H9 (cell line): Measurements from ENCODE around the gene TSPEAR. TPM values are rescaled to one million over a fixed set of nuclear protein-coding genes. Genes with fewer than 3 reads are reported as not detected.

ENCODE experiments used
- DNase-seq: peaks from one replicate; pipeline ENCODE4 v3.0.0-alpha.2; 2017
- H2AFZ ChIP-seq: one replicate; pipeline ENCODE4 v1.6.1; 2013; ENCODE audit warnings: mild to moderate bottlenecking, low read length, control low read depth, moderate library complexity
- H2AK5ac ChIP-seq: 2 replicates; pipeline ENCODE4 v1.6.1; 2013; ENCODE audit warnings: low read length, control low read depth, mixed read lengths; ENCODE audit not compliant: insufficient read length
- H2BK120ac ChIP-seq: one replicate; pipeline ENCODE4 v1.6.1; 2013; ENCODE audit warnings: low read depth, mild to moderate bottlenecking, low read length, control low read depth, inconsistent platforms; ENCODE audit not compliant: poor library complexity, severe bottlenecking
- H2BK12ac ChIP-seq: 2 replicates; pipeline ENCODE4 v1.6.1; 2013; ENCODE audit warnings: low read length, control low read depth, mixed read lengths, low read depth; ENCODE audit not compliant: insufficient read length
- H2BK15ac ChIP-seq: 2 replicates; pipeline ENCODE4 v1.6.1; 2013; ENCODE audit warnings: low read depth, low read length, control low read depth
- H2BK20ac ChIP-seq: one replicate; pipeline ENCODE4 v1.6.1; 2013; ENCODE audit warnings: low read depth, mild to moderate bottlenecking, low read length, control low read depth, inconsistent platforms; ENCODE audit not compliant: poor library complexity, severe bottlenecking
- H2BK5ac ChIP-seq: 2 replicates; pipeline ENCODE4 v1.6.1; 2013; ENCODE audit warnings: low read length, control low read depth, mixed read lengths; ENCODE audit not compliant: insufficient read length
- H3K14ac ChIP-seq: 2 replicates; pipeline ENCODE4 v1.6.1; 2013; ENCODE audit warnings: low read length, control low read depth; ENCODE audit not compliant: insufficient read depth
- H3K18ac ChIP-seq: 2 replicates; pipeline ENCODE4 v1.6.1; 2013; ENCODE audit warnings: low read depth, mild to moderate bottlenecking, mixed read lengths, low read length, control low read depth; ENCODE audit not compliant: insufficient read length
- H3K23ac ChIP-seq: 2 replicates; pipeline ENCODE4 v1.6.1; 2013; ENCODE audit warnings: low read length, control low read depth, mixed read lengths, low read depth; ENCODE audit not compliant: insufficient read length
- H3K23me2 ChIP-seq: 2 replicates; pipeline ENCODE4 v1.6.1; 2013; ENCODE audit warnings: low read depth, mild to moderate bottlenecking, mixed read lengths, low read length, control low read depth; ENCODE audit not compliant: insufficient read length, poor library complexity, severe bottlenecking
- H3K27ac ChIP-seq: 2 replicates; pipeline ENCODE4 v1.5.1; 2013; ENCODE audit warnings: low read length, control low read depth, mixed read lengths, low read depth; ENCODE audit not compliant: insufficient read length
- H3K27me3 ChIP-seq: 2 replicates; pipeline ENCODE4 v1.6.1; 2013; ENCODE audit warnings: low read length, control low read depth, inconsistent platforms; ENCODE audit not compliant: insufficient read depth
- H3K4ac ChIP-seq: 2 replicates; pipeline ENCODE4 v1.6.1; 2013; ENCODE audit warnings: low read depth, mild to moderate bottlenecking, control low read depth, inconsistent platforms, low read length, moderate library complexity
- H3K4me1 ChIP-seq: 2 replicates; pipeline ENCODE4 v1.6.1; 2013; ENCODE audit warnings: low read length, control low read depth, inconsistent platforms; ENCODE audit not compliant: insufficient read depth
- H3K4me2 ChIP-seq: 2 replicates; pipeline ENCODE4 v1.6.1; 2013; ENCODE audit warnings: low read length, control low read depth, mixed read lengths; ENCODE audit not compliant: insufficient read length, insufficient read depth
- H3K56ac ChIP-seq: 2 replicates; pipeline ENCODE4 v1.6.1; 2013; ENCODE audit warnings: low read depth, mild to moderate bottlenecking, mixed read lengths, low read length, control low read depth; ENCODE audit not compliant: insufficient read length
- H3K79me1 ChIP-seq: 2 replicates; pipeline ENCODE4 v1.6.1; 2013; ENCODE audit warnings: low read depth, mild to moderate bottlenecking, moderate library complexity, low read length, control low read depth, inconsistent platforms; ENCODE audit not compliant: insufficient read depth, poor library complexity, severe bottlenecking
- H3K79me2 ChIP-seq: 2 replicates; pipeline ENCODE4 v1.6.1; 2013; ENCODE audit warnings: low read length, control low read depth, inconsistent platforms; ENCODE audit not compliant: insufficient read depth
- H3K9ac ChIP-seq: 2 replicates; pipeline ENCODE4 v1.6.1; 2013; ENCODE audit warnings: low read length, control low read depth, mixed read lengths; ENCODE audit not compliant: insufficient read length; ENCODE audit errors: extremely low read depth
- H3K9me3 ChIP-seq: one replicate; pipeline ENCODE4 v1.6.1; 2013; ENCODE audit warnings: low read depth, low read length, inconsistent platforms; ENCODE audit not compliant: control insufficient read depth
- H3T11ph ChIP-seq: one replicate; pipeline ENCODE4 v1.6.1; 2013; ENCODE audit warnings: mild to moderate bottlenecking, low read length, control low read depth, inconsistent platforms
- H4K20me1 ChIP-seq: one replicate; pipeline ENCODE4 v1.6.1; 2013; ENCODE audit not compliant: control insufficient read depth, insufficient read length, insufficient read depth
- H4K5ac ChIP-seq: 2 replicates; pipeline ENCODE4 v1.6.1; 2013; ENCODE audit warnings: low read depth, mild to moderate bottlenecking, mixed read lengths, low read length, control low read depth; ENCODE audit not compliant: insufficient read length
- H4K8ac ChIP-seq: replicated peaks from 2 replicates; pipeline ENCODE4 v1.6.1; 2013; ENCODE audit warnings: low read length, control low read depth, mixed read lengths, low read depth; ENCODE audit not compliant: insufficient read length
- H4K91ac ChIP-seq: 2 replicates; pipeline ENCODE4 v1.6.1; 2013; ENCODE audit warnings: low read depth, mild to moderate bottlenecking, moderate library complexity, mixed read lengths, low read length, control low read depth; ENCODE audit not compliant: insufficient read length
- H3K27ac Mint-ChIP-seq, 3 experiments: 2 replicates in 2 of 3; 3 replicates in 1 of 3; pipeline ENCODE4 v1.8.0; 2020 to 2021; ENCODE audit warnings: mixed read lengths in 3 of 3, mild to moderate bottlenecking in 1 of 3, moderate library complexity in 1 of 3
- H3K27me3 Mint-ChIP-seq: 2 replicates; pipeline ENCODE4 v1.8.0; 2021; ENCODE audit warnings: low read depth, mild to moderate bottlenecking, moderate library complexity, mixed read lengths
- H3K36me3 Mint-ChIP-seq, 3 experiments: 2 replicates in 2 of 3; 3 replicates in 1 of 3; pipeline ENCODE4 v1.8.0; 2020 to 2021; ENCODE audit warnings: low read depth in 3 of 3, mixed read lengths in 3 of 3; ENCODE audit not compliant: insufficient read depth in 1 of 3
- H3K4me1 Mint-ChIP-seq, 2 experiments: 2 replicates each; pipeline ENCODE4 v1.8.0; 2020; ENCODE audit warnings: mixed read lengths in 2 of 2
- H3K4me3 Mint-ChIP-seq, 2 experiments: 2 replicates in 1 of 2; 3 replicates in 1 of 2; pipeline ENCODE4 v1.8.0; 2020 to 2021; ENCODE audit warnings: mild to moderate bottlenecking in 2 of 2, mixed read lengths in 2 of 2, moderate library complexity in 1 of 2
- H3K9me3 Mint-ChIP-seq, 2 experiments: 2 replicates in 1 of 2; 3 replicates in 1 of 2; pipeline ENCODE4 v1.8.0; 2020; ENCODE audit warnings: mild to moderate bottlenecking in 2 of 2, mixed read lengths in 2 of 2, moderate library complexity in 1 of 2
- WGBS: extraction: QIAGEN DNeasy Blood & Tissue Kit; methylation state at CpG from one replicate; pipeline ENCODE4 v1.1.7; 2013; ENCODE audit warnings: missing lambda C conversion rate, low lambda C conversion rate, mixed read lengths; ENCODE audit not compliant: insufficient read length; ENCODE audit errors: extremely low coverage; 5-methylcytosine and 5-hydroxymethylcytosine counted together
- total RNA-seq: library from RNA; stranded (reverse); gene quantifications from 2 replicates; pipeline ENCODE4 v1.2.1, GENCODE V29; 2021
- TF ChIP-seq, protein P1 (sequence below): fragments of 200-600 bp; sonication (generic); conservative IDR thresholded peaks from 3 replicates; pipeline ENCODE4 v1.8.0; 2021; ENCODE audit warnings: antibody characterized with exemption, mild to moderate bottlenecking

Gene TSPEAR
- total RNA-seq, 1 experiment from 2014 or later, result 1.3 TPM

DNA sequence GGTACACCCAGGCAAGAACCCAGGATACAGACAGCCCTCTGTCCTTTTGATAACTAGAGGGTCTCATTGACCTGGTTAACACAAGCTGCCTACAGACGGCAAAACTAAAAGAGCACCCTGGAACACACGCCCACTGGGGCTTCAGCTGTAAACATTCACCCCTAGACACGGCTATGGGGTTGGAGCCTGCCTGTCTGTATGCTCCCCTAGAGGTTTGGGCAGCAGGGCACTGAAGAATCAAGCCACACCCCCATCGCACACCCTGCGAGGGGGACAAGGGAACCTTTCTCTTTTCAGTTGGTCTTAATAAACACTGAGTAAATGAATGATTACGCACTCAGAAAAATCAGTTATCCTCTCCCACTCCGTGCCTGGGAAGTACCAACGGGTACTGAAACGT, 220.6 kb downstream of the TSPEAR start:
- H2AFZ ChIP-seq, result no peak overlapping the region
- peaks cover 9 to 11% of the 10 kb centered on the region in 2 experiments for H3K4me1 Mint-ChIP-seq
- H3K27ac ChIP-seq, result no peak overlapping the region
- H3K4me2 ChIP-seq, result no peak overlapping the region
- H3K4me3 Mint-ChIP-seq, result no peak overlapping the region
- H2BK12ac ChIP-seq, result no peak overlapping the region
- H4K8ac ChIP-seq, result no peak overlapping the region
- H3K27ac Mint-ChIP-seq, result no peak overlapping the region
- H4K91ac ChIP-seq, result no peak overlapping the region
- H2AK5ac ChIP-seq, result no peak overlapping the region
- DNase-seq, result no peak
- TF ChIP-seq, protein P1, sequence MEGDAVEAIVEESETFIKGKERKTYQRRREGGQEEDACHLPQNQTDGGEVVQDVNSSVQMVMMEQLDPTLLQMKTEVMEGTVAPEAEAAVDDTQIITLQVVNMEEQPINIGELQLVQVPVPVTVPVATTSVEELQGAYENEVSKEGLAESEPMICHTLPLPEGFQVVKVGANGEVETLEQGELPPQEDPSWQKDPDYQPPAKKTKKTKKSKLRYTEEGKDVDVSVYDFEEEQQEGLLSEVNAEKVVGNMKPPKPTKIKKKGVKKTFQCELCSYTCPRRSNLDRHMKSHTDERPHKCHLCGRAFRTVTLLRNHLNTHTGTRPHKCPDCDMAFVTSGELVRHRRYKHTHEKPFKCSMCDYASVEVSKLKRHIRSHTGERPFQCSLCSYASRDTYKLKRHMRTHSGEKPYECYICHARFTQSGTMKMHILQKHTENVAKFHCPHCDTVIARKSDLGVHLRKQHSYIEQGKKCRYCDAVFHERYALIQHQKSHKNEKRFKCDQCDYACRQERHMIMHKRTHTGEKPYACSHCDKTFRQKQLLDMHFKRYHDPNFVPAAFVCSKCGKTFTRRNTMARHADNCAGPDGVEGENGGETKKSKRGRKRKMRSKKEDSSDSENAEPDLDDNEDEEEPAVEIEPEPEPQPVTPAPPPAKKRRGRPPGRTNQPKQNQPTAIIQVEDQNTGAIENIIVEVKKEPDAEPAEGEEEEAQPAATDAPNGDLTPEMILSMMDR, result no peak
- peaks cover 35 to 53% (median 41%) of the 10 kb centered on the region in 3 experiments for H3K36me3 Mint-ChIP-seq
- no peak overlapping the region for H2BK5ac ChIP-seq
- H3K27me3 ChIP-seq, result no peaks in the 10 kb centered on the region
- no peak overlapping the region for H3T11ph ChIP-seq
- H3K56ac ChIP-seq, result no peak overlapping the region
- no peak overlapping the region for H3K14ac ChIP-seq
- no peak overlapping the region for H3K18ac ChIP-seq
- H3K9me3 ChIP-seq, result peaks cover 24% of the 10 kb centered on the region
- no peak overlapping the region for H3K23ac ChIP-seq
- no peak overlapping the region for H2BK15ac ChIP-seq
- no peak overlapping the region for H4K5ac ChIP-seq
- H3K4me1 ChIP-seq, result no peaks in the 10 kb centered on the region
- H4K20me1 ChIP-seq, result no peaks in the 10 kb centered on the region
- no CpG with 5 or more reads among the region's 9 CpGs for WGBS
- peaks cover 28 to 34% of the 10 kb centered on the region in 2 experiments for H3K9me3 Mint-ChIP-seq
- H3K27me3 Mint-ChIP-seq, result peaks cover 2% of the 10 kb centered on the region; the same call in 1 of the 2 replicates
- no peak overlapping the region for H3K9ac ChIP-seq
- H3K79me1 ChIP-seq, result peaks cover 6% of the 10 kb centered on the region
- no peak overlapping the region for H3K4ac ChIP-seq
- peaks cover 7% of the 10 kb centered on the region; the same call in 1 of the 2 replicates for H3K79me2 ChIP-seq
- no peak overlapping the region for H2BK120ac ChIP-seq
- peaks cover 3% of the 10 kb centered on the region for H3K23me2 ChIP-seq
- H2BK20ac ChIP-seq, result no peak overlapping the region
